ENCODE data around the gene PLA2G7.
"Not testable (repeated sequence)": the region's sequence is repeated elsewhere in the genome, so short reads cannot be mapped to it uniquely, and the experiment has no call there.

PLA2G7 gene

GRCh38 chr6:46734867-46735719 lies at the start of gene PLA2G7:
TSS of gene PLA2G7 (minus strand) at chr6:46735375. CDS start at chr6:46722891, 12,484 bp downstream.
- DNase-seq (ENCODE audit: low spot score) (peak; percentile 71), FAIRE-seq (peak; percentile 52)

- DNase-seq (ENCODE audit: low spot score): no peak
- FAIRE-seq: no peak
Observed at GRCh38 chr6:46784535-46784934, 49.4 kb upstream of the PLA2G7 start.

DNA sequence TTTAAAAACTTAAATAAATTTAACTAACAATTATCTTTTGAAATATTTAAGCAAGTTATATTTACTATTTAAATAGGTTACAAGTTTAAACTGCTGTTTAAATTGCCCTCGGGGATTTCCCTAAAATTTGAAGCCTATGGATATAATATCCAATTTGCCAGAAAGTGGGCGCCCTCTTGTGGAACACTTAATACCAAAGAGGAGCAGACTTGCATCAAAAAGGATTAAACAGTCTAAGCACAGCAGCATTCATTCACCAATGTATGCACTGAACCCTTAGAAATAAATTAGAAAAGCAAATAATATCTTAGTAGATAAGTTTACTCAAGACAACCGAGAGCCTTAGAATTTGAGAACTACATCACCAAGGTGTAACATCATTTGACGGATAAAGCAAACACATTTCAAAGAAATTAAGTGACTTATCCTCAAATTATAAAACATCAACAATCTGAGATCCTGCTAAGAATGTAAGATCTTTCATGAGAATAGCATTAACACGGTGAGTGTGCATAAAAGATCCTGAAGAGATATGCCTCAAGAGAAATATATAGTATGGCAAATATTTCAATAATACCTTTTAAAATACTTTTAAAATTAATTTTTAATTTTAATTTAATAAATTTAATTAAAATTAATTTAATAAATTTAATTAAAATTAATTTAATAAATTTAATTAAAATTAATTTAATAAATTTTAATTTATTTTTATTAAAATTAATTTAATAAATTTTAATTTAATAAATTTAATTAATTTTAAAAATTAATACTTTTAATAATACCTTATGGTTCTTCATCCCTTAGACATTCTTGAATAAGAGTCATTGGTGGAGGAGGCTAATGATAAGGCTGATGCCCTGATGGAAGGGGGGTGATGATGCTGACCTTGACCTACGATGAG lies 46.6 kb upstream of the PLA2G7 start:
- DNase-seq (ENCODE audit: low spot score) (peak; percentile 42), FAIRE-seq (no peak)

GRCh38 chr6:46777476-46778346 lies 42.5 kb upstream of the PLA2G7 start:
- FAIRE-seq (no peak), DNase-seq (ENCODE audit: low spot score) (no peak)

- DNase-seq (ENCODE audit: low spot score): no peak
- FAIRE-seq: no peak
Observed at GRCh38 chr6:46776070-46776712, 41.0 kb upstream of the PLA2G7 start.

- not testable (repeated sequence) for DNase-seq (ENCODE audit: low spot score); FAIRE-seq
Observed at GRCh38 chr6:46774736-46775135, 39.6 kb upstream of the PLA2G7 start.

GRCh38 chr6:46773201-46773855 lies 38.2 kb upstream of the PLA2G7 start:
- no peak for DNase-seq (ENCODE audit: low spot score)
- FAIRE-seq: no peak

DNA sequence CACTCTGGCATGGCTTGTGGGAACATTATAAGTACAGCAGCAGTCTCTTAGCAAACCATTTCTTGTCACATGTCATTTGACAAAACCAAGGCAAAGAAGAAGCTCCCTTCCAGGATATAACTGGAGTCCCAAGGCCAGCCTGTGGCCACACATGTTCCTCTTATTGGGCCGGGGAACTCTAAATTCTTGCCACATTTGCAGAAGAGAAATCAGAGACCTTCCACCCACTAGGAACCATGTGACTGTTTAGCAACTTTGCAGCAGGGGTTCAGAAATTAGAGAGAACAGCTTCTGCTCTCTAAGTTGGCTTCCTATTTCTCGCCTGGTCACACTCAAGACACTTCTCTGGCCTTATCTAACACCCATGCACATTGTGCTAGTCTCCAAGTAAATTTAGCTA lies 37.6 kb upstream of the PLA2G7 start:
- FAIRE-seq (no peak), DNase-seq (ENCODE audit: low spot score) (no peak)

DNA sequence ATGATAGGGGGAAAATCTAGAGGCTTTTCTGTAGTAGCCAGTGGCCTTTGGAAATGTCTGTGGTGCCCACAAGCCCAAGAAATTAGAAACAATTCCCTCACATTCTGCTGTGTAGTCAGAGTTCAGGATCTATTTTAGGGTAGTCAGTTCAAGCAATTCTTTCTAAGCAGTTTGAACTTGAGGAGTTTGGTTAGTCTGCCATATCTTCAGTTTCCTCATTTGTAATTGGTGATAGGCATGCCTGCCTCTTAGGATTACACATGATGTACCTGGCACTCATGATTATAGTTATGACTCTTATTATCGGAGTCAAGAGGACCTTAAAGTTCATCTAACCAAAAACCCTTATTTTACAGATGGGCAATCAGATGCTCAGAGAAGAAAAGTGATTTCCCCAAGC lies 36.8 kb upstream of the PLA2G7 start:
- DNase-seq (ENCODE audit: low spot score): no peak
- no peak for FAIRE-seq

DNA sequence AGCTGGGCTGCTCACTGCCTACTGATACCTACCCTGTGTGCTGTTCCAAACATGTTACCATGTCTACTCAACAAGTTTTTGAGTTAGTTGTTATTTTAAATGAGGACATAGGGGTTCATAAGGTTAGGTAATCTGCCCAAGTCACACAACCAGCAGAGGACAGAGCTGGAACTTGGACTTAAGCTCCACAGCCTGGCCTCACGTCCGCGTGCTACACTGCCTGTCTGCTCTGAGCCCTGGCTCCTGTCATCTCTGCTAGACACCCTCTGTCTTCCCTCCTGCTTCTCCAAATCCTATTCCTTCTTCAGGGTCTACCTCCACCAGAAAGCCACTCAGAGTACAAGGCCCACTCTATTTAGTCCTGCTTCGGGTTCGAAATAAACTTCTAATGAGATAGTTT lies 29.8 kb upstream of the PLA2G7 start:
- DNase-seq (ENCODE audit: low spot score): no peak
- no peak for FAIRE-seq

DNA sequence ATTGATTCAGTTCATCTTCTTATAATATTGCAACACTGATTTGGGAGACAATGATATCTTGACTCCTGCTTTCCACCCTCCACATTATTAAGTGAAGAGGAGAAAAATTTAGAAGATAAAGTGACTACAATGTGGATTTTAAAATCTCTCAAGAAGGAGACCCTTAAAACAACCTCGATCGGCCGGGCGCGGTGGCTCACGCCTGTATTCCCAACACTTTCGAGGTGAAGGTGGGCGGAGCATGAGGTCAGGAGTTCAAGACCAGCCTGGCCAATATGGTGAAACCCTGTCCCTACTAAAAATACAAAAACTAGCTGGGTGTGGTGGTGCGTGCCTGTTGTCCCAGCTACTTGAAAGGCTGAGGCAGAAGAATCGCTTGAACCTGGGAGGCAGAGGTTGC lies 29.1 kb upstream of the PLA2G7 start:
- not testable (repeated sequence) for FAIRE-seq; DNase-seq (ENCODE audit: low spot score)

GRCh38 chr6:46763466-46763865 lies 28.3 kb upstream of the PLA2G7 start:
- DNase-seq (ENCODE audit: low spot score): no peak
- FAIRE-seq: no peak

DNA sequence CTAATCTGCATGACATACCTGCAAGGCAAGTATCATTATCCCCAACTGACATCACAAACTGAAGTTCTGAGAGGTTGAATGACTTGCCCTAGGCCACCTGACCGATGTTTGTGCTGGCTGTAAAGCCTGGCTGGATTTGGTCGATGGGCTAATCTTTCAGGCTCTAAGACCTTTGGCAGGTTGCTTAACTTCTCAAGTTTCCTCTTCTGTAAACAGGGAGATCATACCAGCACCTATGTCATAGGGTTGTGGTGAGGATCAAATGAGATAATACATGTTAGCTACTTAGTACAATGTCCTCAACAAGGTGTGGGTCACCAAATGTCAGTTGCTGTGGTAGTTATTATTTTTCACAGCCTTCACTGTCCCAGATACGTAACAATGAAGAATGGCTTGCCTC lies 25.8 kb upstream of the PLA2G7 start:
- DNase-seq (ENCODE audit: low spot score): no peak
- peak; percentile 32 for FAIRE-seq

GRCh38 chr6:46758960-46759753 lies 24.0 kb upstream of the PLA2G7 start:
- DNase-seq (ENCODE audit: low spot score) (no peak), FAIRE-seq (no peak)

DNA sequence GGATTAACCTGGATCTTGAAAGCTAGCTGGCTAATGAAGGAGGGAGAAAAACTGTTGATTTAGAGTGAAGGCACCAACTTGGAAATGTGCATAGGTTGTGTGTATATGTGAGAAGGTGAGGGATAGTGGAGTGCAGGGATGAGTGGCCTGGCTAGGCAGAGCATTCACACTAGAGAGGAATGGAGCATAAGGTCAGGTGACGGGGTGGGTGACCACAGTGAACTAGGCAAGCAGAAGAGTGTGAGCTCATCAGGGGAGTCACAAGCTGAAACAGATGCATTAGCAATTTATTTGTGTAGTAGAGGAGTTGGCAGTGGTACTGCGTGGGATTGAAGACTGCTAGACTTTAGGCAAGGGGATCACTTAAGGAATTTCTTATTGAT lies 22.0 kb upstream of the PLA2G7 start:
- peak; percentile 23 for FAIRE-seq

DNA sequence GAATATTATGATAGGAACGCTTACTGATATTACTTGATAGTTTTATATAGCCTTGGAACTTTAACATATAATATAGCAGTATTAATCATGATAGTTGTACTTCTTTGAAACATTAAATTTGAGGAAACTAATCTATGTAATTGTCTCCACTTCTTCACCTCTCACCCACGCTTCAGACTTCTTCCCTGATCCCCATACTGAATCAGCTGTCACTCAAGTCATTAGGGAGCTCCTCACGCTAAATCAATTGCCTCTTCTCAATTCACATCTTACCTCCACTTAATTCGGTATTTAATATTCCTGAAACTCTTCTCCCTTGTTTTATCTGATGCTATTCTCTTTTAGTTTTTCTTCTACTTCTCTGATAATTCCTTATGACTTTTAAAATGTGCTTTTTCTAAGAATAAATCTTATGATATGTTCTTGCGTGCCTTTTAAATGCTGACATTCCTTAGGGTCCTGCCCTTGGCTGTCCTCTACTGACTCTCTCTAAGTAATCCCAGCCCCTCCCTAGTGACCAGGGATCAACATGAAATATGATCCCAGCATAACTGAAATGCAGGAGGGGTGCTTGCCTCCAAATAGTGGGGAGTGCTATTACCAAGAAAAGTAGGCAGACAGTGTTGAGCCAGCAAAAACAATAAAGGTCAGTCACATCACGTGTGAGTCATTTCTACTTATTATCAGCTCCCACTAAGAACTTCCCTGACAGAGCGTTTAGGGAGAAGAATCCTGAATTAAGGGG lies 21.5 kb upstream of the PLA2G7 start:
- FAIRE-seq (no peak), DNase-seq (ENCODE audit: low spot score) (peak; percentile 16)

More for the DNA sequence above, 22.0 kb upstream of the PLA2G7 start:
- peak; percentile 26 for DNase-seq (ENCODE audit: low spot score)

DNA sequence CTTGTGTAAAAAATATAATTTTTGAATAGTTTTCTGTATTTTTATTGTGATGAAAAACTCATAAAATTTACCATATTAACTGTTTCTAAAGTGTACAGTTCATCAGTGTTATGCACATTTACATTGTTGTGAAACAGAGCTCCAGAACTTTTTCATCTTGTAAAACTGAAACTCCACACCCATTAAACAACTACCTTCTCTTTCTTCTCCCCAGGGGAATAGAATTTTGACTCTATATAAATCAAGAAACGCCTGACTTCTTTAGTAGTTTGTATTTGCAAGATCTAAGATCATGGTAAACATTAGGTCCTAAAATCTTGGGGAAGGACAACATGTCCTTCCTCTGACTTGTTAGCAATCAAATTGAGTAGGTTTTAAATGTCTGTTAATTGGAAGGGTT lies 20.7 kb upstream of the PLA2G7 start:
- DNase-seq (ENCODE audit: low spot score): no peak
- FAIRE-seq: no peak

- FAIRE-seq (no peak), DNase-seq (ENCODE audit: low spot score) (no peak)
Observed at GRCh38 chr6:46751658-46752057, 16.5 kb upstream of the PLA2G7 start.

GRCh38 chr6:46749731-46750130 lies 14.6 kb upstream of the PLA2G7 start:
- DNase-seq (ENCODE audit: low spot score): no peak
- FAIRE-seq: no peak

Measured in urothelium cell line (cell line).